H9 (cell line): ENCODE measurements around the gene HMX1. TPM values are rescaled to one million over a fixed set of nuclear protein-coding genes. Genes with fewer than 3 reads are reported as not detected.

ENCODE experiments used
- DNase-seq: peaks from one replicate; pipeline ENCODE4 v3.0.0-alpha.2; 2017
- H2AFZ ChIP-seq: one replicate; pipeline ENCODE4 v1.6.1; 2013; ENCODE audit warnings: mild to moderate bottlenecking, low read length, control low read depth, moderate library complexity
- H2AK5ac ChIP-seq: 2 replicates; pipeline ENCODE4 v1.6.1; 2013; ENCODE audit warnings: low read length, control low read depth, mixed read lengths; ENCODE audit not compliant: insufficient read length
- H2BK120ac ChIP-seq: one replicate; pipeline ENCODE4 v1.6.1; 2013; ENCODE audit warnings: low read depth, mild to moderate bottlenecking, low read length, control low read depth, inconsistent platforms; ENCODE audit not compliant: poor library complexity, severe bottlenecking
- H2BK12ac ChIP-seq: 2 replicates; pipeline ENCODE4 v1.6.1; 2013; ENCODE audit warnings: low read length, control low read depth, mixed read lengths, low read depth; ENCODE audit not compliant: insufficient read length
- H2BK15ac ChIP-seq: 2 replicates; pipeline ENCODE4 v1.6.1; 2013; ENCODE audit warnings: low read depth, low read length, control low read depth
- H2BK20ac ChIP-seq: one replicate; pipeline ENCODE4 v1.6.1; 2013; ENCODE audit warnings: low read depth, mild to moderate bottlenecking, low read length, control low read depth, inconsistent platforms; ENCODE audit not compliant: poor library complexity, severe bottlenecking
- H2BK5ac ChIP-seq: 2 replicates; pipeline ENCODE4 v1.6.1; 2013; ENCODE audit warnings: low read length, control low read depth, mixed read lengths; ENCODE audit not compliant: insufficient read length
- H3K14ac ChIP-seq: 2 replicates; pipeline ENCODE4 v1.6.1; 2013; ENCODE audit warnings: low read length, control low read depth; ENCODE audit not compliant: insufficient read depth
- H3K18ac ChIP-seq: 2 replicates; pipeline ENCODE4 v1.6.1; 2013; ENCODE audit warnings: low read depth, mild to moderate bottlenecking, mixed read lengths, low read length, control low read depth; ENCODE audit not compliant: insufficient read length
- H3K23ac ChIP-seq: 2 replicates; pipeline ENCODE4 v1.6.1; 2013; ENCODE audit warnings: low read length, control low read depth, mixed read lengths, low read depth; ENCODE audit not compliant: insufficient read length
- H3K23me2 ChIP-seq: 2 replicates; pipeline ENCODE4 v1.6.1; 2013; ENCODE audit warnings: low read depth, mild to moderate bottlenecking, mixed read lengths, low read length, control low read depth; ENCODE audit not compliant: insufficient read length, poor library complexity, severe bottlenecking
- H3K27ac ChIP-seq: 2 replicates; pipeline ENCODE4 v1.5.1; 2013; ENCODE audit warnings: low read length, control low read depth, mixed read lengths, low read depth; ENCODE audit not compliant: insufficient read length
- H3K27me3 ChIP-seq: 2 replicates; pipeline ENCODE4 v1.6.1; 2013; ENCODE audit warnings: low read length, control low read depth, inconsistent platforms; ENCODE audit not compliant: insufficient read depth
- H3K4ac ChIP-seq: 2 replicates; pipeline ENCODE4 v1.6.1; 2013; ENCODE audit warnings: low read depth, mild to moderate bottlenecking, control low read depth, inconsistent platforms, low read length, moderate library complexity
- H3K4me1 ChIP-seq: 2 replicates; pipeline ENCODE4 v1.6.1; 2013; ENCODE audit warnings: low read length, control low read depth, inconsistent platforms; ENCODE audit not compliant: insufficient read depth
- H3K4me2 ChIP-seq: 2 replicates; pipeline ENCODE4 v1.6.1; 2013; ENCODE audit warnings: low read length, control low read depth, mixed read lengths; ENCODE audit not compliant: insufficient read length, insufficient read depth
- H3K56ac ChIP-seq: 2 replicates; pipeline ENCODE4 v1.6.1; 2013; ENCODE audit warnings: low read depth, mild to moderate bottlenecking, mixed read lengths, low read length, control low read depth; ENCODE audit not compliant: insufficient read length
- H3K79me1 ChIP-seq: 2 replicates; pipeline ENCODE4 v1.6.1; 2013; ENCODE audit warnings: low read depth, mild to moderate bottlenecking, moderate library complexity, low read length, control low read depth, inconsistent platforms; ENCODE audit not compliant: insufficient read depth, poor library complexity, severe bottlenecking
- H3K79me2 ChIP-seq: 2 replicates; pipeline ENCODE4 v1.6.1; 2013; ENCODE audit warnings: low read length, control low read depth, inconsistent platforms; ENCODE audit not compliant: insufficient read depth
- H3K9ac ChIP-seq: 2 replicates; pipeline ENCODE4 v1.6.1; 2013; ENCODE audit warnings: low read length, control low read depth, mixed read lengths; ENCODE audit not compliant: insufficient read length; ENCODE audit errors: extremely low read depth
- H3K9me3 ChIP-seq: one replicate; pipeline ENCODE4 v1.6.1; 2013; ENCODE audit warnings: low read depth, low read length, inconsistent platforms; ENCODE audit not compliant: control insufficient read depth
- H3T11ph ChIP-seq: one replicate; pipeline ENCODE4 v1.6.1; 2013; ENCODE audit warnings: mild to moderate bottlenecking, low read length, control low read depth, inconsistent platforms
- H4K20me1 ChIP-seq: one replicate; pipeline ENCODE4 v1.6.1; 2013; ENCODE audit not compliant: control insufficient read depth, insufficient read length, insufficient read depth
- H4K5ac ChIP-seq: 2 replicates; pipeline ENCODE4 v1.6.1; 2013; ENCODE audit warnings: low read depth, mild to moderate bottlenecking, mixed read lengths, low read length, control low read depth; ENCODE audit not compliant: insufficient read length
- H4K8ac ChIP-seq: replicated peaks from 2 replicates; pipeline ENCODE4 v1.6.1; 2013; ENCODE audit warnings: low read length, control low read depth, mixed read lengths, low read depth; ENCODE audit not compliant: insufficient read length
- H4K91ac ChIP-seq: 2 replicates; pipeline ENCODE4 v1.6.1; 2013; ENCODE audit warnings: low read depth, mild to moderate bottlenecking, moderate library complexity, mixed read lengths, low read length, control low read depth; ENCODE audit not compliant: insufficient read length
- H3K27ac Mint-ChIP-seq, 3 experiments: 2 replicates in 2 of 3; 3 replicates in 1 of 3; pipeline ENCODE4 v1.8.0; 2020 to 2021; ENCODE audit warnings: mixed read lengths in 3 of 3, mild to moderate bottlenecking in 1 of 3, moderate library complexity in 1 of 3
- H3K27me3 Mint-ChIP-seq: 2 replicates; pipeline ENCODE4 v1.8.0; 2021; ENCODE audit warnings: low read depth, mild to moderate bottlenecking, moderate library complexity, mixed read lengths
- H3K36me3 Mint-ChIP-seq, 3 experiments: 2 replicates in 2 of 3; 3 replicates in 1 of 3; pipeline ENCODE4 v1.8.0; 2020 to 2021; ENCODE audit warnings: low read depth in 3 of 3, mixed read lengths in 3 of 3; ENCODE audit not compliant: insufficient read depth in 1 of 3
- H3K4me1 Mint-ChIP-seq, 2 experiments: 2 replicates each; pipeline ENCODE4 v1.8.0; 2020; ENCODE audit warnings: mixed read lengths in 2 of 2
- H3K4me3 Mint-ChIP-seq, 2 experiments: 2 replicates in 1 of 2; 3 replicates in 1 of 2; pipeline ENCODE4 v1.8.0; 2020 to 2021; ENCODE audit warnings: mild to moderate bottlenecking in 2 of 2, mixed read lengths in 2 of 2, moderate library complexity in 1 of 2
- H3K9me3 Mint-ChIP-seq, 2 experiments: 2 replicates in 1 of 2; 3 replicates in 1 of 2; pipeline ENCODE4 v1.8.0; 2020; ENCODE audit warnings: mild to moderate bottlenecking in 2 of 2, mixed read lengths in 2 of 2, moderate library complexity in 1 of 2
- CTCF ChIP-seq: fragments of 200-600 bp; sonication (generic); conservative IDR thresholded peaks from 3 replicates; pipeline ENCODE4 v1.8.0; 2021; ENCODE audit warnings: antibody characterized with exemption, mild to moderate bottlenecking
- WGBS: extraction: QIAGEN DNeasy Blood & Tissue Kit; methylation state at CpG from one replicate; pipeline ENCODE4 v1.1.7; 2013; ENCODE audit warnings: missing lambda C conversion rate, low lambda C conversion rate, mixed read lengths; ENCODE audit not compliant: insufficient read length; ENCODE audit errors: extremely low coverage; 5-methylcytosine and 5-hydroxymethylcytosine counted together
- total RNA-seq: library from RNA; stranded (reverse); gene quantifications from 2 replicates; pipeline ENCODE4 v1.2.1, GENCODE V29; 2021

The HMX1 gene
- total RNA-seq, 1 experiment from 2014 or later = 0.26 TPM

- WGBS = no CpG with 5 or more reads among the region's 74 CpGs
These were observed 13.6 kb downstream of the HMX1 start for GRCh38 chr4:8857766-8858700.

More at GRCh38 chr4:8857766-8858700, 13.6 kb downstream of the HMX1 start:
- Histone ChIP-seq H3K14ac (no peak overlapping the region), H3K27ac (no peak overlapping the region), H2AK5ac (no peak overlapping the region), H4K5ac (no peak overlapping the region), H4K20me1 (no peaks in the 10 kb centered on the region), H3K9ac (no peak overlapping the region), H3K27me3 (peaks cover 87% of the 10 kb centered on the region), H3K23ac (no peak overlapping the region), H3K18ac (no peak overlapping the region), H2BK20ac (no peak overlapping the region), H3K9me3 (no peaks in the 10 kb centered on the region), H2BK12ac (no peak overlapping the region), H3K4ac (no peak overlapping the region), H3K79me1 (no peaks in the 10 kb centered on the region), H3K23me2 (peaks cover 3% of the 10 kb centered on the region), H2BK5ac (no peak overlapping the region), H4K91ac (no peak overlapping the region), H3T11ph (no peak overlapping the region), H3K56ac (no peak overlapping the region), H2AFZ (no peak overlapping the region), H2BK15ac (no peak overlapping the region), H4K8ac (no peak overlapping the region), H3K4me1 (no peaks in the 10 kb centered on the region), H3K4me2 (peak overlapping the region; percentile 32), H3K79me2 (no peaks in the 10 kb centered on the region), H2BK120ac (no peak overlapping the region)
- no peak for TF ChIP-seq CTCF
- Mint-ChIP-seq H3K27ac (no peak overlapping the region), H3K9me3 (peaks cover 0 to 7% of the 10 kb centered on the region in 2 experiments; a peak in 2 of 5 replicates), H3K27me3 (peaks cover 98% of the 10 kb centered on the region), H3K4me3 (peak overlapping the region; percentile 55 to 73), H3K36me3 (no peaks in the 10 kb centered on the region; a peak in 1 of 7 replicates), H3K4me1 (peaks cover 26 to 48% of the 10 kb centered on the region in 2 experiments)
- DNase-seq = no peak
